IMR-90 (cell line): Measurements from ENCODE around the gene GMPPA. TPM values are rescaled to one million over a fixed set of nuclear protein-coding genes. Genes with fewer than 3 reads are reported as not detected.

Source experiments
- ATAC-seq: fragments of 200-7000 bp; cut with Tn5 transposase; 2 replicates; pipeline ENCODE4 v1.9.1; 2020; ENCODE audit warnings: low read depth, mild to moderate bottlenecking, moderate library complexity
- BruUV-seq: library from RNA; stranded (reverse); fragments of 400-500 nt; replicated peaks from 2 replicates; lab custom pipeline; 2021; lab: Mats Ljungman, UMichigan
- CTCF ChIA-PET: fragments of 300-600 bp; formaldehyde crosslinking; extraction: SDS; loops from one replicate; lab custom pipeline; 2021; ENCODE audit warnings: antibody characterized with exemption; lab: Yijun Ruan, JAX
- POLR2A ChIA-PET: fragments of 300-600 bp; sonication (Branson Sonifier 250); formaldehyde crosslinking; loops from one replicate; lab custom pipeline; 2022; ENCODE audit warnings: antibody characterized with exemption; ENCODE audit not compliant: unreplicated experiment; lab: Charles Lee
- DNase-seq: peaks from one replicate; pipeline ENCODE4 v3.0.0; 2013
- H2AFZ ChIP-seq: replicated peaks from 2 replicates; pipeline ENCODE3; 2013; ENCODE audit warnings: low read length, mild to moderate bottlenecking; ENCODE audit not compliant: poor library complexity
- H2AK5ac ChIP-seq: 2 replicates; pipeline ENCODE4 v1.6.1; 2013; ENCODE audit warnings: low read depth, low read length, inconsistent platforms
- H2AK9ac ChIP-seq: replicated peaks from 2 replicates; pipeline ENCODE3; 2013; ENCODE audit warnings: mild to moderate bottlenecking, low read depth, low read length, moderate library complexity; ENCODE audit not compliant: poor library complexity
- H2BK120ac ChIP-seq: 2 replicates; pipeline ENCODE4 v1.6.1; 2013; ENCODE audit warnings: low read depth, low read length, inconsistent platforms
- H2BK15ac ChIP-seq: 3 replicates; pipeline ENCODE4 v1.6.1; 2013; ENCODE audit warnings: low read depth, low read length, inconsistent platforms
- H2BK20ac ChIP-seq: 2 replicates; pipeline ENCODE4 v1.6.1; 2013; ENCODE audit warnings: low read depth, mild to moderate bottlenecking, inconsistent platforms, low read length, moderate library complexity
- H2BK5ac ChIP-seq: 2 replicates; pipeline ENCODE4 v1.6.1; 2013; ENCODE audit warnings: mild to moderate bottlenecking, low read depth, low read length, inconsistent platforms; ENCODE audit not compliant: poor library complexity, severe bottlenecking
- H3K14ac ChIP-seq: replicated peaks from 2 replicates; pipeline ENCODE4 v1.6.1; 2013; ENCODE audit warnings: low read depth, low read length, inconsistent platforms
- H3K18ac ChIP-seq: 2 replicates; pipeline ENCODE4 v1.6.1; 2013; ENCODE audit warnings: low read depth, low read length, control low read depth
- H3K23ac ChIP-seq: 2 replicates; pipeline ENCODE4 v1.6.1; 2013; ENCODE audit warnings: low read depth, low read length, inconsistent platforms
- H3K27ac ChIP-seq: 2 replicates; pipeline ENCODE4 v1.5.1; 2013; ENCODE audit warnings: mild to moderate bottlenecking, control low read depth, low read length; ENCODE audit not compliant: insufficient read depth
- H3K27me3 ChIP-seq: 2 replicates; pipeline ENCODE4 v1.6.1; 2013; ENCODE audit warnings: low read length; ENCODE audit not compliant: control insufficient read depth, insufficient read depth
- H3K36me3 ChIP-seq: 2 replicates; pipeline ENCODE4 v1.6.1; 2013; ENCODE audit warnings: low read length, mixed read lengths; ENCODE audit not compliant: control insufficient read depth, insufficient read depth
- H3K4ac ChIP-seq: 2 replicates; pipeline ENCODE4 v1.6.1; 2013; ENCODE audit warnings: low read depth, low read length, inconsistent platforms
- H3K4me1 ChIP-seq: 2 replicates; pipeline ENCODE4 v1.6.1; 2013; ENCODE audit warnings: low read length, mixed read lengths; ENCODE audit not compliant: control insufficient read depth, insufficient read depth
- H3K4me2 ChIP-seq: 2 replicates; pipeline ENCODE4 v1.6.1; 2013; ENCODE audit warnings: low read depth, mild to moderate bottlenecking, control low read depth, low read length, moderate library complexity
- H3K4me3 ChIP-seq: 2 replicates; pipeline ENCODE4 v1.5.1; 2013; ENCODE audit warnings: low read depth, mild to moderate bottlenecking, control low read depth, low read length, moderate library complexity; ENCODE audit not compliant: insufficient read depth
- H3K56ac ChIP-seq: 2 replicates; pipeline ENCODE4 v1.6.1; 2013; ENCODE audit warnings: low read length, inconsistent platforms; ENCODE audit not compliant: insufficient read depth; ENCODE audit errors: extremely low read depth
- H3K79me1 ChIP-seq, 2 experiments: 2 replicates each; pipeline ENCODE4 v1.6.1; 2013; ENCODE audit warnings: low read length in 2 of 2, inconsistent platforms in 1 of 2, low read depth in 1 of 2
- H3K9ac ChIP-seq: 2 replicates; pipeline ENCODE4 v1.6.1; 2013; ENCODE audit warnings: low read depth, low read length, control low read depth
- H3K9me1 ChIP-seq: 2 replicates; pipeline ENCODE4 v1.6.1; 2013; ENCODE audit warnings: low read length, inconsistent platforms; ENCODE audit not compliant: insufficient read depth
- H3K9me3 ChIP-seq: 2 replicates; pipeline ENCODE4 v1.6.1; 2013; ENCODE audit warnings: low read length; ENCODE audit not compliant: control insufficient read depth, insufficient read depth
- H4K20me1 ChIP-seq: 2 replicates; pipeline ENCODE4 v1.6.1; 2013; ENCODE audit warnings: low read length, inconsistent platforms; ENCODE audit not compliant: insufficient read depth
- H4K5ac ChIP-seq: 2 replicates; pipeline ENCODE4 v1.6.1; 2013; ENCODE audit warnings: mild to moderate bottlenecking, low read depth, low read length, control low read depth
- H4K8ac ChIP-seq, 2 experiments: 2 replicates each; pipeline ENCODE4 v1.6.1; 2013; ENCODE audit warnings: low read depth in 2 of 2, low read length in 2 of 2, control low read depth in 1 of 2, inconsistent platforms in 1 of 2
- H4K91ac ChIP-seq: 2 replicates; pipeline ENCODE4 v1.6.1; 2013; ENCODE audit warnings: low read depth, low read length, inconsistent platforms; ENCODE audit not compliant: insufficient read depth
- BHLHE40 ChIP-seq: fragments of 150-350 bp; IDR thresholded peaks from 2 replicates; pipeline ENCODE4 v1.6.1; 2016; ENCODE audit warnings: mild to moderate bottlenecking, low read depth, low read length
- FOS ChIP-seq: fragments of 150-350 bp; IDR thresholded peaks from 2 replicates; pipeline ENCODE4 v1.6.1; 2016; ENCODE audit warnings: low read depth, low read length
- MAZ ChIP-seq: IDR thresholded peaks from 2 replicates; pipeline ENCODE4 v1.6.1; 2012; ENCODE audit warnings: low read depth, mild to moderate bottlenecking, low read length, improper control_type of control experiment, moderate library complexity, borderline replicate concordance
- MXI1 ChIP-seq: IDR thresholded peaks from 2 replicates; pipeline ENCODE4 v1.6.1; 2012; ENCODE audit warnings: low read depth, mild to moderate bottlenecking, low read length, moderate library complexity, borderline replicate concordance
- RAD21 ChIP-seq: IDR thresholded peaks from 2 replicates; pipeline ENCODE4 v1.6.1; 2012; ENCODE audit warnings: low read length, improper control_type of control experiment
- RFX5 ChIP-seq: IDR thresholded peaks from 2 replicates; pipeline ENCODE4 v1.8.0; 2012; ENCODE audit warnings: low read depth, mild to moderate bottlenecking, low read length, moderate library complexity
- WGBS, 2 experiments: methylation state at CpG; one replicate each; pipeline versions ENCODE4 v1.1.5 to v1.1.7; 2013; ENCODE audit warnings: missing lambda C conversion rate in 2 of 2; ENCODE audit not compliant: insufficient read length in 1 of 2; ENCODE audit errors: extremely low coverage in 2 of 2; 5-methylcytosine and 5-hydroxymethylcytosine counted together
- dilution Hi-C: fragments of 300-500 bp; cut with HindIII; formaldehyde crosslinking; loops from one replicate; pipeline ENCODE4 v1.14.3; 2018; ENCODE audit warnings: low sequenced_read_pairs; ENCODE audit not compliant: unreplicated experiment
- in situ Hi-C: fragments of 300-500 bp; cut with MboI; formaldehyde crosslinking; loops from 3 replicates; pipeline ENCODE4 v1.14.3; 2019; ENCODE audit warnings: low sequenced_read_pairs, inconsistent platforms, mixed read lengths
- intact Hi-C: fragments of 100-400 bp; cut with micrococcal nuclease; formaldehyde crosslinking; loops from 2 replicates; pipeline ENCODE4 v1.10.0; 2022
- polyA plus RNA-seq, 3 experiments: library from polyadenylated mRNA; depleted of rRNA; stranded (reverse); fragments of >200 nt; gene quantifications; 2 replicates each; pipeline ENCODE4 v1.2.3, GENCODE V29; 2012; ENCODE audit warnings: low replicate concordance in 1 of 3
- total RNA-seq: library from RNA; depleted of rRNA; stranded (reverse); fragments of >200 nt; gene quantifications from 2 replicates; pipeline ENCODE4 v1.2.3, GENCODE V29; 2012
- TF ChIP-seq, protein P1 (sequence below): fragments of 150-350 bp; IDR thresholded peaks from 2 replicates; pipeline ENCODE4 v1.6.1; 2016; ENCODE audit warnings: low read depth, mild to moderate bottlenecking, low read length, moderate library complexity, borderline replicate concordance

The GMPPA gene
- total and polyA plus RNA-seq, 2 of the 4 experiments (the other 2 are of a cell fraction) = 103 to 134 TPM

DNA sequence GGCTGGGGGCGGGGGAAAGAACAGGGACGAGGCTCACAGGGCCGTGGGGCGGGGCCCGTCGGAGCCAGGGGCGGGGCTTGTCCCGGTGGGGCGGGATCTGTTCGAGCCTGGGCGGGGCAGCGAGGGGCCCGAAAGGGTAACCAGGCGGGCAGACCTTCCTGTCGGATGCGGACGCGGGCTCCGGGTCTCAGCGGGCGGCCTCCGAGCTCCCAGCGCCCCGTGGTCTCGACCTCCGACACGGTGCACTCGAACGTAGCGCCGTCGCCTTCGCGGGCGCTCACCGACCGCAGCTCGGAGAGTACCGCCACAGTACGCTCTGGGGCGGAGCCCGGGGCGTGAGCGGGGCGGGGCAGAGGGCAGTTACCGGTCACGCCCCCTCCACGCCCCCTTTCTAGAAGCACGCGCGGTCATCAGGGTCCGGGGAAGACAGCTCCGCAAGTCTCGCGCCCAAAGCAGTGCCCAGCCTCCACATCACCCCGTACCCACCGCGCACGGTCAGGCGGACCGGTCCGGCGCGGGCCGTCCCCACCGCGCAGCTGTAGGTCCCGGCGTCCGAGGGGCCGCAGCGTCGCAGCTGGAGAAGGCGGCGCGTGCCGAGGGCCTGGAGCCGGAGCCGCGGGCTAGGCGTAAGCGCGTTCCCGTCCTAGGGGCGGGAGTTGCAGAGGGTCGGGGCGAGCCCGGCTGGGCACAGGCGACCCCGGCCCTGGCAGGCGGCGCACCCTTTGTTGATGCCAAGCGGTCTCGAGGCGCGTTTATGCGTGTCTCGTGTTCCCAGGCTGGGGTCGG, 53.9 kb downstream of the GMPPA start:
- peak; percentile 95 for ATAC-seq
- intact Hi-C loops (no loop called here), in situ Hi-C loops (no loop called here), dilution Hi-C loops (no loop called here)
- no peak for TF ChIP-seq RFX5
- TF ChIP-seq MAZ = peak; percentile 9; the same call in 1 of the 2 replicates
- no peak for TF ChIP-seq RAD21
- TF ChIP-seq BHLHE40 = peak; percentile 40; the same call in 1 of the 2 replicates
- TF ChIP-seq FOS = no peak
- TF ChIP-seq MXI1 = peak; percentile 85; the same call in 1 of the 2 replicates
- TF ChIP-seq, protein P1, sequence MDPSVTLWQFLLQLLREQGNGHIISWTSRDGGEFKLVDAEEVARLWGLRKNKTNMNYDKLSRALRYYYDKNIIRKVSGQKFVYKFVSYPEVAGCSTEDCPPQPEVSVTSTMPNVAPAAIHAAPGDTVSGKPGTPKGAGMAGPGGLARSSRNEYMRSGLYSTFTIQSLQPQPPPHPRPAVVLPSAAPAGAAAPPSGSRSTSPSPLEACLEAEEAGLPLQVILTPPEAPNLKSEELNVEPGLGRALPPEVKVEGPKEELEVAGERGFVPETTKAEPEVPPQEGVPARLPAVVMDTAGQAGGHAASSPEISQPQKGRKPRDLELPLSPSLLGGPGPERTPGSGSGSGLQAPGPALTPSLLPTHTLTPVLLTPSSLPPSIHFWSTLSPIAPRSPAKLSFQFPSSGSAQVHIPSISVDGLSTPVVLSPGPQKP = no peak
- Histone ChIP-seq H3K23ac (no peak overlapping the region), H2BK15ac (no peak overlapping the region), H3K9me3 (no peaks in the 10 kb centered on the region), H3K27ac (peak overlapping the region; percentile 53), H3K27me3 (no peaks in the 10 kb centered on the region), H2AK5ac (no peak overlapping the region), H3K9me1 (no peaks in the 10 kb centered on the region), H4K8ac (no peak overlapping the region), H3K14ac (no peak overlapping the region; the same call in 1 of the 2 replicates), H3K56ac (no peak overlapping the region), H4K5ac (no peak overlapping the region), H2BK5ac (peak overlapping the region; percentile 20), H4K91ac (no peak overlapping the region), H4K20me1 (no peaks in the 10 kb centered on the region; the same call in 1 of the 2 replicates), H3K4me1 (peaks cover 8% of the 10 kb centered on the region; the same call in 1 of the 2 replicates), H2BK20ac (no peak overlapping the region), H3K18ac (no peak overlapping the region), H3K4ac (peak overlapping the region; percentile 25; the same call in 1 of the 2 replicates), H2BK120ac (no peak overlapping the region), H3K9ac (0 out of 2 replicates have a peak overlapping the region, but pooled peaks have one; percentile 28), H3K79me1 (no peaks in the 10 kb centered on the region), H2AK9ac (no peak overlapping the region), H3K4me2 (peak overlapping the region; percentile 94), H3K4me3 (peak overlapping the region; percentile 79), H2AFZ (peak overlapping the region; percentile 98), H3K36me3 (no peaks in the 10 kb centered on the region)
- no TSS peak for BruUV-seq
- ChIA-PET POLR2A (no interaction called here), CTCF (no interaction called here)
- peak; percentile 65 for DNase-seq
- WGBS, 2 experiments = 1% methylated on average over 48 of the region's 99 CpGs; no CpG with 5 or more reads in 1 of the 2 experiments
